SU-DHL-6 (cell line): Measurements from ENCODE around the gene CA5A.
"Not testable (repeated sequence)": the region's sequence is repeated elsewhere in the genome, so short reads cannot be mapped to it uniquely, and the experiment has no call there.

ENCODE experiments used
- EZH2phosphoT487 ChIP-seq: fragments of 200-600 bp; sonication (generic), shearing (Covaris generic); conservative IDR thresholded peaks from 2 replicates; pipeline ENCODE4 v1.6.1; 2018; ENCODE audit warnings: mild to moderate bottlenecking, antibody characterized with exemption, low read length, moderate library complexity, mixed read lengths
- TF ChIP-seq, protein P1 (sequence below): fragments of 200-600 bp; sonication (generic); IDR thresholded peaks from one replicate; pipeline ENCODE4 v1.5.1; 2017; ENCODE audit warnings: antibody characterized with exemption, mild to moderate bottlenecking, low read length, moderate library complexity; ENCODE audit not compliant: insufficient read depth, poor library complexity, severe bottlenecking

DNA sequence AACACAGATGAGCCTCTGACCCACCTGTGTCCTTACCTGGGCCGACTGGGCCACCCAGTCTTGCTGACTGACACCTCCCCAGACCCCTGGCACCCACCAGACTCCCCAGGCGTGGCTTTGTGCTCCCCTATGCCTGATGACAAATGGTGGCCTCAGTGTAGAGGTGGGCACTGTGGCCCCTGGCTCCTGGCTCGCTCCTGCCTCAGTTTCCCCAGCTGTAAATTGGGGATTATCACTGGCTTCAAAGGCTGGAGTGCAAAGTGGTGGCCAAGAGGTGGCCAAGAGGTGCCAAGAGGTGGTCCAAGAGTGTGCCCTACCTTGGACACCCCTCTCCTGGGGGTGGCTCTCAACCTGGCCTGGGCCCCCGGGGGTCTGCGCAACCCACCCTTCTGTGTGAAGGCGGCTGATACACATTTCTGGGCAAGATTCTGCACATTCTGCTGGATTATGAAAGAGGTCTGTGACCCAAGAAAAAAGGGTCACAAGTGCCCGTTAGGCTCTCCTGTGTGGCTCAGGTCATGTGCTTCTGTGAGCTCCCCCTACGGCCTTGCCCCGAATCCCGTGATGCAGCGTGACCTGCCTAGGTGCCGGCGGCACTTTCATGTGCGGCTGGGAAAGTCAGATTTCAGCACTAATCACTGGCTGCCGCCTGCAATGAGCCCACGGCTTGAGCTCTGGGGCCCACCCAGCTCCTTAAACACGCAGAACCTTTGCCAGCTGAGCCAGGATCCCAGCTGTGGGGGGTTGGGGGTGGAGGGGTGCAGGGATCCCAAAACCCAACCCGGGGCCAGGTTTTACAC, 74.8 kb downstream of the CA5A start:
- TF ChIP-seq, protein P1, sequence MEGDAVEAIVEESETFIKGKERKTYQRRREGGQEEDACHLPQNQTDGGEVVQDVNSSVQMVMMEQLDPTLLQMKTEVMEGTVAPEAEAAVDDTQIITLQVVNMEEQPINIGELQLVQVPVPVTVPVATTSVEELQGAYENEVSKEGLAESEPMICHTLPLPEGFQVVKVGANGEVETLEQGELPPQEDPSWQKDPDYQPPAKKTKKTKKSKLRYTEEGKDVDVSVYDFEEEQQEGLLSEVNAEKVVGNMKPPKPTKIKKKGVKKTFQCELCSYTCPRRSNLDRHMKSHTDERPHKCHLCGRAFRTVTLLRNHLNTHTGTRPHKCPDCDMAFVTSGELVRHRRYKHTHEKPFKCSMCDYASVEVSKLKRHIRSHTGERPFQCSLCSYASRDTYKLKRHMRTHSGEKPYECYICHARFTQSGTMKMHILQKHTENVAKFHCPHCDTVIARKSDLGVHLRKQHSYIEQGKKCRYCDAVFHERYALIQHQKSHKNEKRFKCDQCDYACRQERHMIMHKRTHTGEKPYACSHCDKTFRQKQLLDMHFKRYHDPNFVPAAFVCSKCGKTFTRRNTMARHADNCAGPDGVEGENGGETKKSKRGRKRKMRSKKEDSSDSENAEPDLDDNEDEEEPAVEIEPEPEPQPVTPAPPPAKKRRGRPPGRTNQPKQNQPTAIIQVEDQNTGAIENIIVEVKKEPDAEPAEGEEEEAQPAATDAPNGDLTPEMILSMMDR, result not testable (repeated sequence)
- not testable (repeated sequence) for TF ChIP-seq EZH2phosphoT487
